Tibial artery (tissue), 4 donors: ENCODE measurements around the gene CASTOR1.

Experiments
- DNase-seq, 2 donors: peaks; one replicate each; pipeline ENCODE4 v3.0.0-alpha.2; 2019
- H3K27ac ChIP-seq, 2 donors: fragments of 200-600 bp; sonication (generic) in 1 of 2; 1 replicate in 1 of 2; 2 replicates in 1 of 2; pipeline ENCODE4 v1.5.1; 2018 to 2019; ENCODE audit warnings: mild to moderate bottlenecking in 1 of 2
- H3K27me3 ChIP-seq, 2 donors: fragments of 200-600 bp; sonication (generic) in 1 of 2; one replicate each; pipeline versions ENCODE4 v1.5.1 to v1.6.0; 2016 to 2019
- H3K36me3 ChIP-seq, 3 donors: fragments of 200-600 bp; sonication (generic) in 2 of 3; one replicate each; pipeline ENCODE4 v1.5.1; 2016 to 2019; ENCODE audit warnings: mild to moderate bottlenecking in 2 of 3
- H3K4me1 ChIP-seq, 4 donors: fragments of 200-600 bp; sonication (generic) in 2 of 4; 1 replicate in 3 of 4; 2 replicates in 1 of 4; pipeline ENCODE4 v1.5.1; 2016 to 2019
- H3K4me3 ChIP-seq, 2 donors: fragments of 200-600 bp; sonication (generic) in 1 of 2; 1 replicate in 1 of 2; 2 replicates in 1 of 2; pipeline ENCODE4 v1.5.1; 2018 to 2019; ENCODE audit warnings: mild to moderate bottlenecking in 2 of 2
- H3K9me3 ChIP-seq, 3 donors: fragments of 200-600 bp; sonication (generic) in 1 of 3; one replicate each; pipeline ENCODE4 v1.5.1; 2016 to 2019
- intact Hi-C: fragments of 100-400 bp; cut with DNase I; formaldehyde crosslinking; loops from one replicate; pipeline ENCODE4 v1.15.0; 2023; ENCODE audit warnings: low total_unique reads
- TF ChIP-seq, protein P1 (sequence below), 2 experiments: fragments of 200-600 bp in 1 of 2; fragments of 450-650 bp in 1 of 2; IDR thresholded peaks; one replicate each; pipeline ENCODE4 v1.5.1; 2017 to 2019; ENCODE audit warnings: antibody characterized with exemption in 2 of 2, mild to moderate bottlenecking in 1 of 2, moderate library complexity in 1 of 2

CASTOR1 gene

DNA sequence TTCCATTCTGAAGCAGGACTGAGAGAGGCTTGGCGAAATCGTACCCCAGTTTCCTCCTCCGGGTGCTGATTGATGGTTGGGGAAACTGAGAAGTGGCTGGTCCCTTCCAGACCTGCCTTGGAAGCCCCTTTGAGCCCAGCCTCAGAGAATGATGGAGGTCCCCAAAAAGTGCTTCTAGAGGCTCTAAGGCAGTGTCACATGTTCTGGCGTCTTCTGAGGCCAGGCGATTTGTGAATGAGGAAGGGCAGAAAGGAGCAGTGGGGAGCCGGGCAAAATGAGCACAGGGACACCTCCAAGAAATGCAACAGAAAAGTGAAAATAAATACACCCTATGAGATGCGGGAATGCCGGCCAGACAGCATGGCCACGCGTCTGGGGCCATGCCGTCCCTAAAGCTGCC lies 41.7 kb downstream of the CASTOR1 start:
- H3K27me3 ChIP-seq = peaks cover 0 to 58% of the 10 kb centered on the region in 2 donors
- intact Hi-C loops = no loop called here
- H3K9me3 ChIP-seq = no peaks in the 10 kb centered on the region
- no peak overlapping the region for H3K27ac ChIP-seq
- H3K36me3 ChIP-seq = no peaks in the 10 kb centered on the region
- TF ChIP-seq, protein P1, sequence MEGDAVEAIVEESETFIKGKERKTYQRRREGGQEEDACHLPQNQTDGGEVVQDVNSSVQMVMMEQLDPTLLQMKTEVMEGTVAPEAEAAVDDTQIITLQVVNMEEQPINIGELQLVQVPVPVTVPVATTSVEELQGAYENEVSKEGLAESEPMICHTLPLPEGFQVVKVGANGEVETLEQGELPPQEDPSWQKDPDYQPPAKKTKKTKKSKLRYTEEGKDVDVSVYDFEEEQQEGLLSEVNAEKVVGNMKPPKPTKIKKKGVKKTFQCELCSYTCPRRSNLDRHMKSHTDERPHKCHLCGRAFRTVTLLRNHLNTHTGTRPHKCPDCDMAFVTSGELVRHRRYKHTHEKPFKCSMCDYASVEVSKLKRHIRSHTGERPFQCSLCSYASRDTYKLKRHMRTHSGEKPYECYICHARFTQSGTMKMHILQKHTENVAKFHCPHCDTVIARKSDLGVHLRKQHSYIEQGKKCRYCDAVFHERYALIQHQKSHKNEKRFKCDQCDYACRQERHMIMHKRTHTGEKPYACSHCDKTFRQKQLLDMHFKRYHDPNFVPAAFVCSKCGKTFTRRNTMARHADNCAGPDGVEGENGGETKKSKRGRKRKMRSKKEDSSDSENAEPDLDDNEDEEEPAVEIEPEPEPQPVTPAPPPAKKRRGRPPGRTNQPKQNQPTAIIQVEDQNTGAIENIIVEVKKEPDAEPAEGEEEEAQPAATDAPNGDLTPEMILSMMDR (IDR thresholded peaks at IDR 0.05) = no peak
- no peak overlapping the region for H3K4me3 ChIP-seq
- DNase-seq = no peak
- H3K4me1 ChIP-seq = peaks cover 0 to 37% (median 23%) of the 10 kb centered on the region in 4 donors

- H3K9me3 ChIP-seq = no peaks in the 10 kb centered on the region
- H3K36me3 ChIP-seq = no peaks in the 10 kb centered on the region
- DNase-seq = no peak
- H3K4me1 ChIP-seq = peaks cover 0 to 37% (median 21%) of the 10 kb centered on the region in 4 donors
- H3K4me3 ChIP-seq = peak overlapping the region; percentile 35 to 54
- TF ChIP-seq, protein P1 (IDR thresholded peaks at IDR 0.05) = no peak
- intact Hi-C loops = no loop called here
- H3K27me3 ChIP-seq = peaks cover 0 to 58% of the 10 kb centered on the region in 2 donors
- H3K27ac ChIP-seq = no peak overlapping the region
These were observed 42.4 kb downstream of the CASTOR1 start for GRCh38 chr22:30246814-30247376.

- TF ChIP-seq, protein P1 (IDR thresholded peaks at IDR 0.05) = no peak
- Histone ChIP-seq H3K27me3 (peaks cover 0 to 58% of the 10 kb centered on the region in 2 donors), H3K36me3 (no peaks in the 10 kb centered on the region), H3K4me3 (peak within 1 kb of the TSS; percentile 35 to 54), H3K27ac (no peak within 1 kb of the TSS), H3K4me1 (peaks cover 0 to 37% (median 21%) of the 10 kb centered on the region in 4 donors), H3K9me3 (no peaks in the 10 kb centered on the region)
- no peak for DNase-seq
- intact Hi-C loops = no loop called here
These were observed 43.1 kb downstream of the CASTOR1 start, which contains the start of gene LIF for GRCh38 chr22:30245985-30246813. LIF (minus strand) TSS chr22:30246759; CDS start chr22:30246695, 64 bp downstream.

- intact Hi-C loops = no loop called here
- Histone ChIP-seq H3K4me1 (peaks cover 0 to 29% (median 18%) of the 10 kb centered on the region in 4 donors), H3K27ac (no peak overlapping the region), H3K4me3 (peak overlapping the region; percentile 35 to 54), H3K36me3 (no peaks in the 10 kb centered on the region), H3K27me3 (peaks cover 0 to 58% of the 10 kb centered on the region in 2 donors), H3K9me3 (no peaks in the 10 kb centered on the region)
- no peak for DNase-seq
- TF ChIP-seq, protein P1 (IDR thresholded peaks at IDR 0.05) = no peak
These were observed 43.9 kb downstream of the CASTOR1 start for GRCh38 chr22:30245181-30245984.

GRCh38 chr22:30244641-30245040 lies 44.7 kb downstream of the CASTOR1 start:
- Histone ChIP-seq H3K4me3 (no peak overlapping the region), H3K27ac (no peak overlapping the region), H3K27me3 (peaks cover 0 to 58% of the 10 kb centered on the region in 2 donors), H3K4me1 (peaks cover 0 to 29% (median 18%) of the 10 kb centered on the region in 4 donors), H3K9me3 (no peaks in the 10 kb centered on the region), H3K36me3 (no peaks in the 10 kb centered on the region)
- no peak for DNase-seq
- intact Hi-C loops = no loop called here
- TF ChIP-seq, protein P1 (IDR thresholded peaks at IDR 0.05) = no peak
